Astrocyte of the cerebellum (primary cell): ENCODE measurements around the gene NXF1.
"Not testable (repeated sequence)": the region's sequence is repeated elsewhere in the genome, so short reads cannot be mapped to it uniquely, and the experiment has no call there.

Experiments
- DNase-seq: peaks from one replicate; pipeline ENCODE4 v3.0.0-alpha.2; 2011; ENCODE audit warnings: low read depth
- H3K4me3 ChIP-seq: 2 replicates; pipeline ENCODE4 v1.5.1; 2011; ENCODE audit warnings: mild to moderate bottlenecking, low read depth, low read length, moderate library complexity
- in situ Hi-C: cut with HindIII; loops from 2 replicates; pipeline ENCODE4 v1.10.0; 2017; ENCODE audit warnings: low sequenced_read_pairs
- TF ChIP-seq, protein P1 (sequence below): IDR thresholded peaks from 2 replicates; pipeline ENCODE4 v1.5.1; 2012; ENCODE audit warnings: low read length, low read depth, moderate library complexity, mild to moderate bottlenecking; ENCODE audit errors: missing control alignments

Gene NXF1

DNA sequence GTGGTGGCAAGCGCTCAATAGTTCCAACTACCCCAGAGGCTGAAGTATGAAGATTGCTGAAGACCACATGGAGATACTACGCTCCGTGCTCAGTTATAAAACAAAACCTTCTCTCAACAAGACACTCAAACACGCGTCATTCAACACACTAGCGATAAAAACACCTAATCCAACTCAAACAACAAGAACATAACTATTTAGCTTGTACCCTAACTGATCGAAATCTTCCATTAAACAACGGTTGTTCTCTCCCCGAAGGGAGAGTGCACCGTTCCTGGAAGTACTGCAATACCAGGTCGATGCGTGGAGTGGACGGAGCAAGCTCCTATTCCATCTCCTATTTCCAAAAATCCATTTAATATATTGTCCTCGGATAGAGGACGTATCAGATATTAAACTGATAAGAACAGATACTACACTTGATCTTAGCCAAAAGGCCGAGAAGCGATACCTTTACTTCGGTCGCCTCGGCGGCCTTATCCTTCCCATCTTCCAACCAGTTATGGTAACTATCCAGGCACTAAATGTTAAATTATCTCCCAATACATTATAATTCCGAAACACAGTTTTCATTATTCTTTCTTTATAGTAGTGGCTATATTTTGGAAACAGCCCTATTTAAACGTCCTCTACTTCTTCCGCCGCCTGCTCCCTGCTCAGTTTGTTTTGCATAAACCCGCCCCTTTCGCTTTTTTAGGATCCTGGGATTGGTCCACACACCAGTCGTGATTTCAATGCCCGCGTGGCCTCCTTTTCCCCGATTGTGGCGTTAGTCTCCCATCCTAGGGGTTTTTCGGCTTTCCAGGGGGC, 36.3 kb upstream of the NXF1 start:
- TF ChIP-seq, protein P1, sequence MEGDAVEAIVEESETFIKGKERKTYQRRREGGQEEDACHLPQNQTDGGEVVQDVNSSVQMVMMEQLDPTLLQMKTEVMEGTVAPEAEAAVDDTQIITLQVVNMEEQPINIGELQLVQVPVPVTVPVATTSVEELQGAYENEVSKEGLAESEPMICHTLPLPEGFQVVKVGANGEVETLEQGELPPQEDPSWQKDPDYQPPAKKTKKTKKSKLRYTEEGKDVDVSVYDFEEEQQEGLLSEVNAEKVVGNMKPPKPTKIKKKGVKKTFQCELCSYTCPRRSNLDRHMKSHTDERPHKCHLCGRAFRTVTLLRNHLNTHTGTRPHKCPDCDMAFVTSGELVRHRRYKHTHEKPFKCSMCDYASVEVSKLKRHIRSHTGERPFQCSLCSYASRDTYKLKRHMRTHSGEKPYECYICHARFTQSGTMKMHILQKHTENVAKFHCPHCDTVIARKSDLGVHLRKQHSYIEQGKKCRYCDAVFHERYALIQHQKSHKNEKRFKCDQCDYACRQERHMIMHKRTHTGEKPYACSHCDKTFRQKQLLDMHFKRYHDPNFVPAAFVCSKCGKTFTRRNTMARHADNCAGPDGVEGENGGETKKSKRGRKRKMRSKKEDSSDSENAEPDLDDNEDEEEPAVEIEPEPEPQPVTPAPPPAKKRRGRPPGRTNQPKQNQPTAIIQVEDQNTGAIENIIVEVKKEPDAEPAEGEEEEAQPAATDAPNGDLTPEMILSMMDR = no peak
- in situ Hi-C loops = no loop called here
- peak; percentile 99 for DNase-seq
- peak overlapping the region; percentile 95 for H3K4me3 ChIP-seq

DNA sequence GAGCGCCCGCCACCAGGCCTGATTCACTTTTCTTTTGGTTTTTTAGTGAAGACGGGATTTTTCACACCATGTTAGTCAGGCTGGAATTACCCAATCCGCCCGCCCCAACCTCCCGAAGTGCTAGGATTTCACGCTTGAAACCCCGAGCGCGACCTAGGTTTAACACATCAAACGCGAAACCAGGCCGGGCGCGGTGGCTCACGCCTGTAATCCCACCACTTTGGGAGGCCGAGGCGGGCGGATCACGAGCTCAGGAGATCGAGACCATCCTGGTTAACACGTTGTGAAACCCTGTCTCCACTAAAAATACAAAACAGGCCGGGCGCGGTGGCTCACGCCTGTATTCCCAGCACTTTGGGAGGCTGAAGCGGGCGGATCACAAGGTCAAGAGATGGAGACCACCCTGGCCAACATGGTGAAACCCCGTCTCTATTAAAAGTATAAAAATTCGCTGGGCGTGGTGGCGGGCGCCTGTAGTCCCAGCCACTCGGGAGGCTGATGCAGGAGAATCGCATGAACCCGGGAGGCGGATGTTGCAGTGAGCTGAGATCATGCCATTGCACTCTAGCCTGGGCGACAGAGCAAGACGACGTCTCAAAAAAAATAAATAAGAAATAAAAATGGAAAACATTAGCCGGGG, 35.6 kb upstream of the NXF1 start:
- in situ Hi-C loops = not testable (repeated sequence)
- H3K4me3 ChIP-seq = peak overlapping the region; percentile 95
- peak; percentile 45 for DNase-seq

DNA sequence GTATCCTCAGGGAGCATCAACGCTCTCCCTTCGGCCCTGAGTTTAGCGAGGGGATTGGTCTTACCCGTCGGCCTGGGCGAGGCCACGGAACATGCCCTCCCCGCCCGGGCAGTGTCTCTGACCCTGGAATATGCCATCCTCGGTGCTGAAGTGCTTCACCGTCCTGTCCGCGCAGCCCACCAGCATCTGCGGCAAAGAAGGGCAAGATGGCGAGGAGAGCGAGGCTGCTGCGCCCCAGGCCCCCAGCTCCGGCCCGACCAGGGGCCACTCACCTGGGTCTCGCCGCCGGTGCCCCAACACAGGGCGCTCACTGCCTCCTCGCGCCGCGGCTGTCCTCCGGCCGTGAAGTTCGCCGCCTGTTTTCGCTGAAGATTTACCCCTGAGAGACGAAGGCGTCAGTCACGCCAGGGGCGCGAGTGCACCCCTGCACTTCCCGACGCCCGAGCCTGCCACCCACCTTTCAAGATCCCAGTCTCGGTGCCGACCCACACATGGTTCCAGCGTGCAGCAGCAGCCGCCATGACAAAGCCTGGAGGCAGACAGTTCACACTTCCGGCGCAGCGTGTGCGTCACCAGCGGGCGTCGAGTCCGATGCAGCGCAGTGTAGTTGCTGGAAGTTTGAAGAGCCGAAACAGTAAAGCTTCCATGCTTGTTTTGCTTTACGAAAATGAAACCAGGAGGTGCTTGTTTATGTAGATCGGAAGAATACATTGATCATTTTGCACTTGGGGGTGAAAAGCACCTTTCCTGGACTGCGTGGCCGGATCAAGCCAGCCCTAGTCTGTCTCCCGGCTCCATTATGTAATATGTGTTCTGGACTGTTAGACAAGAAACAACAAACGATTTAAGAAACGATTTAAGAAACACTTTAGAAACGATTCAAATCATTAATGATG, 34.1 kb upstream of the NXF1 start, which contains the start of gene WDR74:
Gene WDR74 (minus strand): TSS at position 541 of the 896 bp plus-strand sequence. CDS start 20 bp downstream, at position 521.
- H3K4me3 ChIP-seq = peak within 1 kb of the TSS; percentile 95
- in situ Hi-C loops = no loop called here
- DNase-seq = peak; percentile 83
- TF ChIP-seq, protein P1 = no peak

DNA sequence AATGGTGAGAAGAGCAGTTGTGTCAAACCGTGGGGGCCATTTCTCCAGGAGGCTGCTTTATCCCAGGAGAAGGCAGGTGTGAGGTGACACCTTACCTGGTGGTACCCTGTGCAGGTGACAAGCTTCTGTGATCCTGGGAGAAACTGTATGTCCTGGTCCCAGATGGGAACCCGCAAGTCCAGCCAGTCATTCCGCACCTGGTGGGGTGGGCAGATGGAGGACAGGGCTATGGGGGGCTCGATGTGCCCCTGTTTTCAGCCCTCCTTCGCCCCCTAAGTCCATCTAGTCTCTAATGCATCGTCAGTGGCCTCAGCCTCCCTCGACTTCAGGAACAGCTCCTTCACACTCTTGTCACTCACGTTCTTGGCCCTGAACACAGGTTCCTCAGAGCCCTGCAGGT, 30.1 kb upstream of the NXF1 start:
- no peak for DNase-seq
- no peak overlapping the region for H3K4me3 ChIP-seq
- TF ChIP-seq, protein P1 = no peak
- in situ Hi-C loops = no loop called here

DNA sequence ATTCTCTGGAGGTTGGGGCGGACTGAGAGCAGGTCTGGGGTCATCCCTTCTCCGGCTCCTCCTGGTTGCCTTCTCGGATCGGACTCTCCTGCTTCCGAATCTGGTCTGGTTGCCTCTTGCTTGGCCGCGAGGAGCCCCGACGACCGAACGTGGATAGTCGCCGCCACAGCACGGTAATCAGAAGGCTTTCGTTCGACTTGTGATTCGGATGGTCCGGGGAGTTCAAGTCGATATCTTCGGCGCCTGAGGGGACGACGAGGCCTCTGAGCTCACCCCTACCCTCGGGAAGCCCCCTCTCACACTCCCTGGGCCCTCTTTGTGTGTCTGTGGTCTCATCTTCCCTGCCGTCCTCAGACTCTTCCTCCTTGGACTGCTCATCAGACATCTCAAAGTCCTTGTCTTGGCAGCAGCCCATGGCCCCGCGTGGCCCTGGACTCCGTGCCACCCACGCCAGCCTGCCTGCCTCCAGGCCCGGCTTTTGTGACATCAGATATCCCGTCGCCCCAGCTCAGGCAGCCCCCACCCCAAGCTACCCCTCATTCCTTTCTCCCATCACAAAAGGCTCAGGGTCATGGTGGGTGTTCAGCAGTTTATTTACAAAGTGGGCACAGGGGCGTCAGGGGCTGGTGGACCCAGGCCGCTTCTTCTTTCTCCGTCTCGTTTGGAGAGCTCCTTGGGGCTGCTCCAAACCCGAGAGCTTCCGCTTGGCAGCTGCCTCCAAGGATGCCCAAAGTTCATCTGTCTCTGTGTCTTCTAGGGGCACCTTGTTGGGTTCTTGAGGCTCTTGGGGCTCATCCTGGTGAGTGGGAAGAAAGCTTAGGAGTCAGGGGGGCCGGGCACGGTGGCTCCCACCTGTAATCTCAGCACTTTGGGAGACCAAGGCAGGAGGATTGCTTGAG, 27.3 kb upstream of the NXF1 start, which contains the start of gene TEX54:
Gene TEX54 (minus strand): TSS at position 506 of the 899 bp plus-strand sequence.
- TF ChIP-seq, protein P1 = no peak
- DNase-seq = no peak
- peak within 1 kb of the TSS; percentile 92 for H3K4me3 ChIP-seq
- in situ Hi-C loops = no loop called here

DNA sequence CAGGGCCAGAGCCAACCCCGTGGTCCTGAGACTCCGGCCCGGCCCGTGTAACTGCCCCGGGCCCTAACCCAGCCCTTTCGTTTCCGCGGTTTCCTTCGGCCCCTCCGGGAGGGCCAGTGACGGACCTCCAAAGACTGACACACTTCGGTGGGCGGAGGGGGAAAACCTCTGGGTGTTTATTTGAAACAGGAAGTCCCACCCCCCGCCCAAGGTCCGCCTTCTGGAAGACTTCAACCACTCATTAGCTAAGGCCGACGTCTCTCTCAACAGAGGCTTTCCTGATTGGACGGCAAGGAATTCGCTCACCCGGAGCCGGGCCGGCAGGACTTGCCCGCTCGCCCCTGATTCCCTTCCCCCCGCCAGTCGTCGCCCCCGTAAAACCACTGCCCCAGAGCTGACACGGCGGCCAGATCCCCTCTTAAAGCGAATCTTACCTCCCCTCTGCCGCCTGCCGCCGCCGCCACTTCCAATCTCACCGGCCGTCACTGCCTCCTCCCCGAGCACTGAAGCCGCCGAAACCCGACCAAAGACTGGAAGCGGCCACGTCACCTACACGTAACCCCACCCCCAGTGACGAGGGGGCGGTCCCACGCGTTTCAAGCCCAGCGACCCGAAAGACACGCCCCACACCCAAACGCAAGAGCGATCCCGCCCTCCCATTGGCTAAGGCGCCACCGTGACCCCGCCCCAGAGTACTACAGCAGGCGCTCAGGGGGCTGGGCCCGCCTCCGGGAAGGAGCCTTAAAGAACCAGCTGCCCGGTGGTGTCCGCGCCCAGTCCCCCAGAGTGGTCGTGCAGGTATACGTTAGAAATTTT, 26.5 kb upstream of the NXF1 start, which contains the start of gene STX5:
Gene STX5 (minus strand): TSS at position 532 of the 816 bp plus-strand sequence. CDS start 808 bp downstream, outside the sequence.
- DNase-seq = peak; percentile 98
- peak within 1 kb of the TSS; percentile 92 for H3K4me3 ChIP-seq
- in situ Hi-C loops = no loop called here
- TF ChIP-seq, protein P1 = no peak
